Progenitor cell of endocrine pancreas (in vitro differentiated cells): ENCODE data around the gene DSCAML1. TPM values are rescaled to one million over a fixed set of nuclear protein-coding genes. Genes with fewer than 3 reads are reported as not detected.

Experiments
- DNase-seq: peaks from one replicate; pipeline ENCODE4 v3.0.0; 2021; ENCODE audit warnings: low spot score; ENCODE audit not compliant: unreplicated experiment
- H3K27ac Mint-ChIP-seq: 2 replicates; pipeline ENCODE4 v1.8.0; 2021; ENCODE audit warnings: mild to moderate bottlenecking, moderate library complexity, mixed read lengths
- H3K27me3 Mint-ChIP-seq: 2 replicates; pipeline ENCODE4 v1.8.0; 2021; ENCODE audit warnings: mixed read lengths
- H3K36me3 Mint-ChIP-seq: 2 replicates; pipeline ENCODE4 v1.8.0; 2022; ENCODE audit warnings: mixed read lengths; ENCODE audit not compliant: insufficient read depth
- H3K4me1 Mint-ChIP-seq: 2 replicates; pipeline ENCODE4 v1.8.0; 2021; ENCODE audit warnings: low read depth, mixed read lengths
- H3K4me3 Mint-ChIP-seq: 2 replicates; pipeline ENCODE4 v1.8.0; 2021; ENCODE audit warnings: low read depth, mild to moderate bottlenecking, moderate library complexity, mixed read lengths
- H3K9me3 Mint-ChIP-seq: 2 replicates; pipeline ENCODE4 v1.8.0; 2021; ENCODE audit warnings: low read depth, mixed read lengths
- CTCF ChIP-seq: fragments of 200-600 bp; sonication (generic); IDR thresholded peaks from one replicate; pipeline ENCODE4 v1.5.0; 2021; ENCODE audit warnings: antibody characterized with exemption, mild to moderate bottlenecking; ENCODE audit not compliant: unreplicated experiment
- total RNA-seq: library from RNA; stranded (reverse); gene quantifications from 2 replicates; pipeline ENCODE4 v1.2.1, GENCODE V29; 2021

The DSCAML1 gene
- total RNA-seq, 1 donor from 2014 or later: 2.7 TPM

DNA sequence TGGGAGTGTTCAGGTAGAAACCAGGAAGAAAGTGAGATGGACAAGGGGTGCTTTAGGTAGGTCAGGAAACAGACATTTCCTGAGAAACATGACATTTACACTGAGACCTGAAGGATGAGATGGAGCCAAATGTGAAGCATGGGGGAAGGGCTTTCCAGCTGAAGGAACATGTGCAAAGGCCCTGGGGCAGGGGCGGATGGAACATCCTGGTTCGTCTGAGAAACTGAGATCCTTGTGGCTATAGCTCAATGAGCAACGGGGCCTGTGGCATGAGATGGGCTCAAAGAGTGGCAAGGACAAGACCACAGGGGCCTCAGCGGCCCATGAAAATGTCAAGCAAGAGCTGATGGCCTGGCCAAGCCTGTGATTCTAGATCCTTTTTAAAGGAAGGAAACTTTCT lies 127.4 kb downstream of the DSCAML1 start:
- no peak for TF ChIP-seq CTCF
- Mint-ChIP-seq H3K27ac (no peak overlapping the region), H3K27me3 (peaks cover 55% of the 10 kb centered on the region), H3K4me3 (no peak overlapping the region), H3K9me3 (no peaks in the 10 kb centered on the region), H3K36me3 (no peaks in the 10 kb centered on the region), H3K4me1 (peaks cover 38% of the 10 kb centered on the region)
- no peak for DNase-seq

DNA sequence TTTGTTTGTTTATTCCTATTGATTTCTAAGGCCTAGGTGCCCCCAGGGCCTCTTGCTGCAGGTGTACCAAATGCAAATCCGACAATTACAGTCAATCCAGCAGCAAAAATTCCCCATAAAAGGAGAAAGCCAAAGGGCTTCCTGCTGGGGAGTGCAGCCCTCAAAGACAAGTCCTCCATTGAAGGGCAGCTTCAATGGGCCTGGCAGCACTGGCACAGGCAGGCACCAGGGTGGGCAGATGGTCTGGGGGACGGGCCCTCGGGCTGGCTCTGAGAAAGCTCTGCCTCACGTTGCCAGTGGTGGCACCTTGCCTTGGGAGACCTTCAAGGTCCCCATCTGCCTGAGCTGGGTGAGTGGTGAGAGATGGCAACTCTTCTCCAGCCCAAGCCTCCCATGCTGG lies 128.0 kb downstream of the DSCAML1 start:
- Mint-ChIP-seq H3K36me3 (no peaks in the 10 kb centered on the region), H3K27me3 (peaks cover 53% of the 10 kb centered on the region), H3K27ac (no peak overlapping the region), H3K4me3 (no peak overlapping the region), H3K4me1 (peaks cover 39% of the 10 kb centered on the region), H3K9me3 (no peaks in the 10 kb centered on the region)
- no peak for TF ChIP-seq CTCF
- no peak for DNase-seq

- Mint-ChIP-seq H3K27ac (no peak overlapping the region), H3K4me3 (no peak overlapping the region), H3K27me3 (peaks cover 51% of the 10 kb centered on the region), H3K9me3 (no peaks in the 10 kb centered on the region), H3K36me3 (no peaks in the 10 kb centered on the region), H3K4me1 (peaks cover 40% of the 10 kb centered on the region)
- no peak for DNase-seq
- no peak for TF ChIP-seq CTCF
Measured at GRCh38 chr11:117668321-117668751, 128.7 kb downstream of the DSCAML1 start.

- no peak overlapping the region for H3K27ac Mint-ChIP-seq
- peaks cover 33% of the 10 kb centered on the region for H3K27me3 Mint-ChIP-seq
- no peak overlapping the region for H3K4me3 Mint-ChIP-seq
- no peak for DNase-seq
- H3K36me3 Mint-ChIP-seq: no peaks in the 10 kb centered on the region
- TF ChIP-seq CTCF: no peak
- H3K9me3 Mint-ChIP-seq: no peaks in the 10 kb centered on the region
- H3K4me1 Mint-ChIP-seq: peaks cover 17% of the 10 kb centered on the region
Measured at GRCh38 chr11:117664897-117665296, 132.1 kb downstream of the DSCAML1 start.

GRCh38 chr11:117663821-117664220 lies 133.2 kb downstream of the DSCAML1 start:
- no peak for DNase-seq
- peaks cover 29% of the 10 kb centered on the region for H3K27me3 Mint-ChIP-seq
- no peak for TF ChIP-seq CTCF
- H3K4me3 Mint-ChIP-seq: no peak overlapping the region
- H3K4me1 Mint-ChIP-seq: peaks cover 17% of the 10 kb centered on the region
- H3K9me3 Mint-ChIP-seq: no peaks in the 10 kb centered on the region
- H3K27ac Mint-ChIP-seq: no peak overlapping the region
- H3K36me3 Mint-ChIP-seq: no peaks in the 10 kb centered on the region
